ENCODE data around the gene TYMP. TPM values are rescaled to one million over a fixed set of nuclear protein-coding genes. Genes with fewer than 3 reads are reported as not detected.

The TYMP gene
- total and polyA plus RNA-seq, 2 donors (not counting 1 experiment from before 2014, with no cell fraction given) = 43.6 to 45.1 TPM

DNA sequence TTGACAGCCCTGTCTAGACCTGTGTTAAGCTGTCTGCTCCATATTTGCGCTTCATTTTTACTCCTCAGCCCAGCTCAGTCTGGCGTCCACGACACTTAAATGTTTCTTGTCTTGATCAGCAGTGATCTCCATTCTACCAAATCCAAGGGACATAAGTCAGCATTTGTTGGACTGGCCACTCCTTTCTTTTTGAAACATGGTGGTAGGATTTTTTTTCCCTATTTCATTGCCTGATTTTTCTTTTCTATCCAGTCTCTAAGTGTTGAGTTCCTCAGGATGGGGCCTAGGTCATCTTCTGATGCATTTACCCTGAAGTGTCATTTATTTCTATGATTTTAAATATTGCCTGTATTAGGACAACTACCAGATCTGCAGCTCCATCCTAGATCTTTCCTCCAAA, 20.9 kb downstream of the TYMP start:
- H3K4me1 ChIP-seq (ENCODE audit: control insufficient read depth in 2 of 2, insufficient read depth in 2 of 2, low read length in 2 of 2) = peaks cover 19 to 29% of the 10 kb centered on the region in 2 donors
- no peaks in the 10 kb centered on the region for H3K9me3 ChIP-seq (ENCODE audit: control extremely low read depth in 1 of 3, control insufficient read depth in 2 of 3, insufficient read depth in 1 of 3, low read length in 2 of 3)
- no peaks in the 10 kb centered on the region for H3K27me3 ChIP-seq (replicated peaks in 1 of 4; ENCODE audit: control extremely low read depth in 1 of 4, control insufficient read depth in 3 of 4, insufficient read depth in 4 of 4, low read length in 3 of 4)
- H3K79me2 ChIP-seq (ENCODE audit: control insufficient read depth, insufficient read depth, low read length) = peaks cover 68% of the 10 kb centered on the region
- H3K4me3 ChIP-seq (ENCODE audit: control extremely low read depth in 1 of 5, extremely low read depth in 1 of 5, insufficient read depth in 1 of 5, low read depth in 2 of 5, low read length in 4 of 5) = peak overlapping the region; percentile 65 to 88 (median 78)
- intact Hi-C loops (cut with micrococcal nuclease) = loop anchor here (1.0 to 5.0 kb wide), 6 partner anchors 16 to 167 kb away; partner anchors contain the start of genes CHKB, KLHDC7B, PPP6R2 and SCO2
- Mint-ChIP-seq H3K9me3 (ENCODE audit: insufficient read depth) (no peaks in the 10 kb centered on the region), H3K27me3 (no peaks in the 10 kb centered on the region), H3K27ac (peak overlapping the region; percentile 98), H3K4me1 (peaks cover 28% of the 10 kb centered on the region), H3K4me3 (peak overlapping the region; percentile 90)
- CTCF ChIA-PET = interaction anchor here (0.7 to 5.8 kb wide), 7 partner anchors 10 to 547 kb away, joined by 3 to 71 read pairs (median 3); partner anchors contain the start of genes RABL2B and SCO2
- ATAC-seq (ENCODE audit: low read depth) (no peak), DNase-seq (no peak)
- H3K36me3 ChIP-seq (replicated peaks in 1 of 2; ENCODE audit: control extremely low read depth in 1 of 2, control insufficient read depth in 1 of 2, extremely low read depth in 1 of 2, insufficient read depth in 2 of 2, low read length in 1 of 2) = peaks cover 0 to 23% of the 10 kb centered on the region in 2 experiments
- H3K4me2 ChIP-seq (replicated peaks; ENCODE audit: low read depth, low read length, poor library complexity, severe bottlenecking) = peak overlapping the region; percentile 92
- H3K27ac ChIP-seq (ENCODE audit: low read length in 2 of 2) = peak overlapping the region; percentile 88 to 92
- peak overlapping the region; percentile 86 for H3K9ac ChIP-seq (ENCODE audit: low read length)
- 11% methylated on average over 1 of the region's 3 CpGs for WGBS (ENCODE audit: insufficient coverage)
- H4K20me1 ChIP-seq (ENCODE audit: control insufficient read depth, insufficient read depth, low read length, poor library complexity, severe bottlenecking) = peaks cover 48% of the 10 kb centered on the region
- TF ChIP-seq EZH2 (IDR thresholded peaks at IDR 0.05; ENCODE audit: borderline replicate concordance, insufficient read depth, low read depth, low read length, poor library complexity, severe bottlenecking) = no peak
- TF ChIP-seq, protein P1, sequence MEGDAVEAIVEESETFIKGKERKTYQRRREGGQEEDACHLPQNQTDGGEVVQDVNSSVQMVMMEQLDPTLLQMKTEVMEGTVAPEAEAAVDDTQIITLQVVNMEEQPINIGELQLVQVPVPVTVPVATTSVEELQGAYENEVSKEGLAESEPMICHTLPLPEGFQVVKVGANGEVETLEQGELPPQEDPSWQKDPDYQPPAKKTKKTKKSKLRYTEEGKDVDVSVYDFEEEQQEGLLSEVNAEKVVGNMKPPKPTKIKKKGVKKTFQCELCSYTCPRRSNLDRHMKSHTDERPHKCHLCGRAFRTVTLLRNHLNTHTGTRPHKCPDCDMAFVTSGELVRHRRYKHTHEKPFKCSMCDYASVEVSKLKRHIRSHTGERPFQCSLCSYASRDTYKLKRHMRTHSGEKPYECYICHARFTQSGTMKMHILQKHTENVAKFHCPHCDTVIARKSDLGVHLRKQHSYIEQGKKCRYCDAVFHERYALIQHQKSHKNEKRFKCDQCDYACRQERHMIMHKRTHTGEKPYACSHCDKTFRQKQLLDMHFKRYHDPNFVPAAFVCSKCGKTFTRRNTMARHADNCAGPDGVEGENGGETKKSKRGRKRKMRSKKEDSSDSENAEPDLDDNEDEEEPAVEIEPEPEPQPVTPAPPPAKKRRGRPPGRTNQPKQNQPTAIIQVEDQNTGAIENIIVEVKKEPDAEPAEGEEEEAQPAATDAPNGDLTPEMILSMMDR (IDR thresholded peaks at IDR 0.05) = no peak
- peak overlapping the region; percentile 81 for H2AFZ ChIP-seq (ENCODE audit: insufficient read depth, low read depth, low read length, poor library complexity, severe bottlenecking)
- POLR2A ChIA-PET = interaction anchor here (0.6 to 1.9 kb wide), 6 partner anchors 16 to 91 kb away, joined by 3 to 35 read pairs (median 8); partner anchors contain the start of genes CHKB, SCO2 and TYMP

Measured in B cell (primary cell).